Measurements from ENCODE around the gene SLC1A2. TPM values are rescaled to one million over a fixed set of nuclear protein-coding genes. Genes with fewer than 3 reads are reported as not detected.

The SLC1A2 gene
- total and polyA plus RNA-seq, 2 donors, result 0.38 to 0.71 TPM

GRCh38 chr11:35433588-35433987 is 14.2 kb upstream of the SLC1A2 start:
- Histone ChIP-seq H3K36me3 (ENCODE audit: control insufficient read depth in 2 of 2, insufficient read depth in 2 of 2, low read length in 1 of 2) (no peaks in the 10 kb centered on the region), H3K27ac (ENCODE audit: low read depth in 1 of 2, low read length in 1 of 2) (no peak overlapping the region), H3K9me3 (ENCODE audit: control insufficient read depth in 2 of 2, insufficient read depth in 1 of 2, low read length in 1 of 2) (no peaks in the 10 kb centered on the region), H3K27me3 (ENCODE audit: control insufficient read depth in 2 of 2, insufficient read depth in 1 of 2, low read length in 1 of 2) (no peaks in the 10 kb centered on the region), H3K4me3 (ENCODE audit: low read length in 2 of 2) (no peak overlapping the region), H3K4me1 (ENCODE audit: control insufficient read depth in 2 of 2, insufficient read depth in 2 of 2, low read length in 2 of 2) (no peaks in the 10 kb centered on the region)
- DNase-seq (ENCODE audit: low read depth in 6 of 9, low spot score in 9 of 9), result no peak
- 81% methylated on average over 3 of the region's 3 CpGs for WGBS

DNA sequence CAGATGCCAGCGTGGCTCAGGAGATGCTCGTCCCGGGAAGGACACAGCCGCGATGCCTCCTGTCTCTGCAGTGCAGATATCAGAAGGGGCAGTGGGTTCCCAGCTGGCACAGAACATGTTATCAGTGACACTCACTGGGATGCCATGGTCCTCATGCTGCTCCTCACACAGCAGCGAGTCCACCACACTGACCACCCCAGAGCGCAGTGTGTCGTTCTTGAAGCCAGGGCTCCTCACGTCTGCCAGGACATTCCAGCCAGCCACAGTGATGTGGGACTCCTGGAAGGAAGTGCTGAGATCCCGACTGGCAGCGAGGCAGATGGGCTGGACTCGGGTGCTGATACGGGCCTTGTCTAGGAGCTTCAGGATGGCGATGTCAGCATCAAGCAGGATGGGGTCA is 13.1 kb upstream of the SLC1A2 start:
- Histone ChIP-seq H3K27me3 (ENCODE audit: control insufficient read depth in 2 of 2, insufficient read depth in 1 of 2, low read length in 1 of 2) (no peaks in the 10 kb centered on the region), H3K9me3 (ENCODE audit: control insufficient read depth in 2 of 2, insufficient read depth in 1 of 2, low read length in 1 of 2) (no peaks in the 10 kb centered on the region), H3K36me3 (ENCODE audit: control insufficient read depth in 2 of 2, insufficient read depth in 2 of 2, low read length in 1 of 2) (no peaks in the 10 kb centered on the region), H3K4me1 (ENCODE audit: control insufficient read depth in 2 of 2, insufficient read depth in 2 of 2, low read length in 2 of 2) (no peaks in the 10 kb centered on the region), H3K4me3 (ENCODE audit: low read length in 2 of 2) (no peak overlapping the region), H3K27ac (ENCODE audit: low read depth in 1 of 2, low read length in 1 of 2) (no peak overlapping the region)
- DNase-seq (ENCODE audit: low read depth in 6 of 9, low spot score in 9 of 9), result no peak
- 96% methylated on average over 14 of the region's 14 CpGs for whole genome bisulfite sequencing

DNA sequence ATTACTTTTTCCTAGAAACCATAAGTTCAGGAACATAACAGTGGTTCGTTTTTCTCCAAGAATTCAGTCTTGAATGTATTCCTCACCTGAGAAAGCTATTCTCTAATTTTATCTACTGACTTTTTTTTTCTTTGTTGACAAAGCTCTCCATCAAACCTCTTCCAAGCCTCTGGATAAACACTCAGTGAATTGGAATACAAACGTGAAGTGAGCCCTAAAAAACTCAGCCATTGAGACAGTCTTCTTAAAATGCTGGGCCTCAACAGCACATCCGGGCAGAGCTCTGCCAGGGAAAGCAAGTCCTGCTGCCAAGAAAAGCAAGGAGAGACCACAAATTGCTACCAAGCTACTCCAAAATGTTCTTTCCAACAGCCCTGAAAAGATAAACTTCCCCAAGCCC is 7.7 kb upstream of the SLC1A2 start:
- 77% methylated on average over 3 of the region's 3 CpGs for WGBS
- peaks cover 0 to 18% of the 10 kb centered on the region in 2 donors for H3K27me3 ChIP-seq (ENCODE audit: control insufficient read depth in 2 of 2, insufficient read depth in 1 of 2, low read length in 1 of 2)
- H3K9me3 ChIP-seq (ENCODE audit: control insufficient read depth in 2 of 2, insufficient read depth in 1 of 2, low read length in 1 of 2), result no peaks in the 10 kb centered on the region
- DNase-seq (ENCODE audit: low read depth in 6 of 9, low spot score in 9 of 9), result no peak
- no peak overlapping the region for H3K4me3 ChIP-seq (ENCODE audit: low read length in 2 of 2)
- no peaks in the 10 kb centered on the region for H3K36me3 ChIP-seq (ENCODE audit: control insufficient read depth in 2 of 2, insufficient read depth in 2 of 2, low read length in 1 of 2)
- H3K4me1 ChIP-seq (ENCODE audit: control insufficient read depth in 2 of 2, insufficient read depth in 2 of 2, low read length in 2 of 2), result no peaks in the 10 kb centered on the region
- no peak overlapping the region for H3K27ac ChIP-seq (ENCODE audit: low read depth in 1 of 2, low read length in 1 of 2)

DNA sequence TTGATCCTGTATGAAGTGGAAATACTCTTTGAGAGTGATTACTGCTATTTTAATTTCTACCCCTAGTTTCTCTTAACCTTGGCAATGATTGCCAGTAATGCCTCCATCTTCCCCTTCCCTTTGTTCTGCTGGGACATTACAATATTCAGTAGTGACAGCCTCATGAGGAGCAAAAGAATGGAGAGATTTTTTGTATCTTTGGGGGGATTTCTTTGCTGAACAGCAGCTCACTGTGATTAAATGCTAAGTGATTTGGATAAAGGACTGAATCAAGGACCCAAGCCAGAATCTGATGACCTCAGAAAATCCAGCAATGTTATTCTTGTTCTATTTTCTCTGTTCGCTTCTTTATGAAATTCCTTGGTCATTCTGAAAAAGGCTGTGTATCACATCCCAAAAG is 7.0 kb upstream of the SLC1A2 start:
- peaks cover 4 to 25% of the 10 kb centered on the region in 2 donors for H3K27me3 ChIP-seq (ENCODE audit: control insufficient read depth in 2 of 2, insufficient read depth in 1 of 2, low read length in 1 of 2)
- H3K4me1 ChIP-seq (ENCODE audit: control insufficient read depth in 2 of 2, insufficient read depth in 2 of 2, low read length in 2 of 2), result no peaks in the 10 kb centered on the region
- no peaks in the 10 kb centered on the region for H3K9me3 ChIP-seq (ENCODE audit: control insufficient read depth in 2 of 2, insufficient read depth in 1 of 2, low read length in 1 of 2)
- no peak overlapping the region for H3K27ac ChIP-seq (ENCODE audit: low read depth in 1 of 2, low read length in 1 of 2)
- no peaks in the 10 kb centered on the region for H3K36me3 ChIP-seq (ENCODE audit: control insufficient read depth in 2 of 2, insufficient read depth in 2 of 2, low read length in 1 of 2)
- H3K4me3 ChIP-seq (ENCODE audit: low read length in 2 of 2), result no peak overlapping the region
- no peak for DNase-seq (ENCODE audit: low read depth in 6 of 9, low spot score in 9 of 9)
- WGBS, result 97% methylated on average over 1 of the region's 1 CpG

DNA sequence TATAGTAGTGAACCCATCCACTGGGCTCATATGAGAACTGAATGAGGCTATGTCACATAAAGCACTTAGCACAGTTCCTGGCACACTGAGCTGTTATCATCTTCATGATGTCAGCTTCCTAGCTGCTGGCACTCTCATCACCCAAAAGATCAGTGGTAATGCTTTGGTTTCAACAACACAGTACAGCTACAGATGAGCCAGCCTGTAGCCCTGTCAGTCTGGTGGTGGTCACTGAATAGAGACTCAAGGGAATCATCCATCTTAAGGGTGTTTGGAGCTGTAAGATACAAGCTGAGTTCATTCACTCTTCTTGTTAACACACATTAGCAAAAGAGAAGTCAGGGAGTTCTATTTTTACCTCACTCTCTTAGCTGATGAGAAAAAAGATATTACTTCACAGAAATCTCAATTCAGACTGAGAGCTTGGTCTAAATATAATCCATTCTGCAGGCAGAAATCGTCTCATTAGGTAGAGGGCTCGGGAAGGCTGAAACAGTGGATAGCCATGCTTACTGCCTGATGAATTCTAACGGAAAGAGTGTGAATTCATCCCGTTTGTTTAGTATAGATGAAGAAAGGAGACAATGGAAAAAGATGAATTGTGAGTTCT is 6.3 kb upstream of the SLC1A2 start:
- DNase-seq (ENCODE audit: low read depth in 6 of 9, low spot score in 9 of 9), result no peak
- H3K36me3 ChIP-seq (ENCODE audit: control insufficient read depth in 2 of 2, insufficient read depth in 2 of 2, low read length in 1 of 2), result no peaks in the 10 kb centered on the region
- H3K9me3 ChIP-seq (ENCODE audit: control insufficient read depth in 2 of 2, insufficient read depth in 1 of 2, low read length in 1 of 2), result no peaks in the 10 kb centered on the region
- no peaks in the 10 kb centered on the region for H3K4me1 ChIP-seq (ENCODE audit: control insufficient read depth in 2 of 2, insufficient read depth in 2 of 2, low read length in 2 of 2)
- H3K4me3 ChIP-seq (ENCODE audit: low read length in 2 of 2), result no peak overlapping the region
- H3K27me3 ChIP-seq (ENCODE audit: control insufficient read depth in 2 of 2, insufficient read depth in 1 of 2, low read length in 1 of 2), result peaks cover 10 to 32% of the 10 kb centered on the region in 2 donors
- no peak overlapping the region for H3K27ac ChIP-seq (ENCODE audit: low read depth in 1 of 2, low read length in 1 of 2)
- 86% methylated on average over 4 of the region's 4 CpGs for WGBS

- no peak overlapping the region for H3K4me3 ChIP-seq (ENCODE audit: low read length in 2 of 2)
- no peaks in the 10 kb centered on the region for H3K36me3 ChIP-seq (ENCODE audit: control insufficient read depth in 2 of 2, insufficient read depth in 2 of 2, low read length in 1 of 2)
- no peak overlapping the region for H3K27ac ChIP-seq (ENCODE audit: low read depth in 1 of 2, low read length in 1 of 2)
- WGBS, result 69% methylated on average over 4 of the region's 4 CpGs
- peaks cover 24 to 45% of the 10 kb centered on the region in 2 donors for H3K27me3 ChIP-seq (ENCODE audit: control insufficient read depth in 2 of 2, insufficient read depth in 1 of 2, low read length in 1 of 2)
- H3K9me3 ChIP-seq (ENCODE audit: control insufficient read depth in 2 of 2, insufficient read depth in 1 of 2, low read length in 1 of 2), result no peaks in the 10 kb centered on the region
- DNase-seq (ENCODE audit: low read depth in 6 of 9, low spot score in 9 of 9), result no peak
- peaks cover 0 to 5% of the 10 kb centered on the region in 2 donors for H3K4me1 ChIP-seq (ENCODE audit: control insufficient read depth in 2 of 2, insufficient read depth in 2 of 2, low read length in 2 of 2)
Measured at GRCh38 chr11:35424157-35424940, 5.0 kb upstream of the SLC1A2 start.

DNA sequence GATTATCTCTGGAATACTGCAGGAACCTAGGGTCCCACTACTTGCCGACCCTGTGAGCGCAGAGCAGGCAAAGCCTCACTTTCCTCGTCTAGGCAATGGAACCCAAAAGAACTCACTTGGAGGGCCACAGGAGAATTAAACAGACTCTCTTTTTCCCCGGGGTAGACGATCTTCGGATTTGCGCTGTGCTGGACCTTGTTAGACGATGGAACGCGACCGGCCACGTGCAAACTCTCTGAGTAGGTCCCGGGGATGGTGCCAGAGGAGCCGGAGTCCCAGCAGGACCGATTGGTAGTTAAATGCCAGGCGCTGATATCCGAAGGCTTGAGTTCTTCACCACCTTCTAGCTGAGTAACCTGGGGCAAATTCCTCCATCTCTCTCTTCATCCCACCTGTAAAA is 1.0 kb upstream of the SLC1A2 start:
- Histone ChIP-seq H3K27me3 (ENCODE audit: control insufficient read depth in 2 of 2, insufficient read depth in 1 of 2, low read length in 1 of 2) (peaks cover 49 to 83% of the 10 kb centered on the region in 2 donors), H3K4me3 (ENCODE audit: low read length in 2 of 2) (no peak overlapping the region), H3K36me3 (ENCODE audit: control insufficient read depth in 2 of 2, insufficient read depth in 2 of 2, low read length in 1 of 2) (no peaks in the 10 kb centered on the region), H3K9me3 (ENCODE audit: control insufficient read depth in 2 of 2, insufficient read depth in 1 of 2, low read length in 1 of 2) (no peaks in the 10 kb centered on the region), H3K4me1 (ENCODE audit: control insufficient read depth in 2 of 2, insufficient read depth in 2 of 2, low read length in 2 of 2) (peaks cover 0 to 5% of the 10 kb centered on the region in 2 donors), H3K27ac (ENCODE audit: low read depth in 1 of 2, low read length in 1 of 2) (no peak overlapping the region)
- no peak for DNase-seq (ENCODE audit: low read depth in 6 of 9, low spot score in 9 of 9)
- WGBS, result 8% methylated on average over 17 of the region's 17 CpGs

- H3K4me3 ChIP-seq (ENCODE audit: low read length in 2 of 2), result peak overlapping the region in 1 of 2 donors; percentile 4
- no peaks in the 10 kb centered on the region for H3K36me3 ChIP-seq (ENCODE audit: control insufficient read depth in 2 of 2, insufficient read depth in 2 of 2, low read length in 1 of 2)
- H3K27ac ChIP-seq (ENCODE audit: low read depth in 1 of 2, low read length in 1 of 2), result no peak overlapping the region
- no peaks in the 10 kb centered on the region for H3K9me3 ChIP-seq (ENCODE audit: control insufficient read depth in 2 of 2, insufficient read depth in 1 of 2, low read length in 1 of 2)
- H3K27me3 ChIP-seq (ENCODE audit: control insufficient read depth in 2 of 2, insufficient read depth in 1 of 2, low read length in 1 of 2), result peaks cover 49 to 86% of the 10 kb centered on the region in 2 donors
- peaks cover 0 to 5% of the 10 kb centered on the region in 2 donors for H3K4me1 ChIP-seq (ENCODE audit: control insufficient read depth in 2 of 2, insufficient read depth in 2 of 2, low read length in 2 of 2)
- WGBS, result 2% methylated on average over 41 of the region's 41 CpGs
- no peak for DNase-seq (ENCODE audit: low read depth in 6 of 9, low spot score in 9 of 9)
Measured at GRCh38 chr11:35419830-35420333, 524 bp upstream of the SLC1A2 start.
